ENCODE results near the gene HIC1. TPM values are rescaled to one million over a fixed set of nuclear protein-coding genes. Genes with fewer than 3 reads are reported as not detected.

The HIC1 gene
- total RNA-seq, 2 experiments from 2014 or later: 35.1 TPM

GRCh38 chr17:2028737-2029136, 26.2 kb upstream of the HIC1 start:
- no peak for TF ChIP-seq CTCF (IDR thresholded peaks at IDR 0.05)
- H3K4me1 Mint-ChIP-seq (ENCODE audit: low read depth): peaks cover 28% of the 10 kb centered on the region
- CTCF ChIA-PET: interaction anchor here (0.5 to 2.4 kb wide), 3 partner anchors 26 to 220 kb away, joined by 3 to 7 read pairs (median 3); partner anchors contain the start of gene HIC1
- H3K27ac Mint-ChIP-seq: no peak overlapping the region
- intact Hi-C loops (cut with micrococcal nuclease): loop anchor here (5.0 kb wide), 1 partner anchor 121 kb away; no protein-coding TSS in a partner anchor
- no peaks in the 10 kb centered on the region for H3K36me3 Mint-ChIP-seq (ENCODE audit: low read depth)
- H3K4me3 Mint-ChIP-seq: no peak overlapping the region
- POLR2A ChIA-PET: interaction anchor here (0.6 to 4.1 kb wide), 2 partner anchors 12 to 267 kb away, joined by 3 to 30 read pairs; partner anchors contain the start of gene OVCA2
- H3K9me3 Mint-ChIP-seq: no peaks in the 10 kb centered on the region
- ATAC-seq: no peak
- DNase-seq: no peak
- peaks cover 22% of the 10 kb centered on the region for H3K27me3 Mint-ChIP-seq

- Mint-ChIP-seq H3K27me3 (peaks cover 20% of the 10 kb centered on the region), H3K4me1 (ENCODE audit: low read depth) (peaks cover 27% of the 10 kb centered on the region), H3K36me3 (ENCODE audit: low read depth) (no peaks in the 10 kb centered on the region), H3K9me3 (no peaks in the 10 kb centered on the region), H3K4me3 (peak within 1 kb of the TSS; percentile 88), H3K27ac (peak within 1 kb of the TSS; percentile 83)
- intact Hi-C loops (cut with micrococcal nuclease): loop anchor here (5.0 kb wide), 1 partner anchor 123 kb away; no protein-coding TSS in a partner anchor
- ChIA-PET CTCF (interaction anchor here (2.2 to 2.4 kb wide), 2 partner anchors 11 to 25 kb away, joined by 7 to 8 read pairs; partner anchors contain the start of genes HIC1 and OVCA2), POLR2A (interaction anchor here (0.7 to 4.1 kb wide), 3 partner anchors 9 to 34 kb away, joined by 3 to 30 read pairs (median 3); partner anchors contain the start of gene OVCA2)
- DNase-seq (peak; percentile 91), ATAC-seq (peak; percentile 89)
- no peak for TF ChIP-seq CTCF (IDR thresholded peaks at IDR 0.05)
Observed at GRCh38 chr17:2029911-2030778, 24.8 kb upstream of the HIC1 start, which contains the start of gene DPH1. DPH1 (plus strand) TSS chr17:2030153; CDS start chr17:2030170, 17 bp downstream.

- ChIA-PET POLR2A (interaction anchor here (0.7 to 4.1 kb wide), 3 partner anchors 8 to 34 kb away, joined by 3 to 30 read pairs (median 3); partner anchors contain the start of gene OVCA2), CTCF (interaction anchor here (2.2 kb wide), 1 partner anchor 10 kb away, joined by 8 read pairs; the partner anchor contains the start of gene OVCA2)
- H3K36me3 Mint-ChIP-seq (ENCODE audit: low read depth): no peaks in the 10 kb centered on the region
- H3K27ac Mint-ChIP-seq: peak overlapping the region; percentile 83
- peak; percentile 15 for ATAC-seq
- TF ChIP-seq CTCF (IDR thresholded peaks at IDR 0.05): peak; percentile 65
- intact Hi-C loops (cut with micrococcal nuclease): no loop called here
- DNase-seq: no peak
- H3K4me1 Mint-ChIP-seq (ENCODE audit: low read depth): peaks cover 27% of the 10 kb centered on the region
- peaks cover 16% of the 10 kb centered on the region for H3K27me3 Mint-ChIP-seq
- H3K9me3 Mint-ChIP-seq: no peaks in the 10 kb centered on the region
- H3K4me3 Mint-ChIP-seq: peak overlapping the region; percentile 88
Observed at GRCh38 chr17:2030779-2031163, 24.1 kb upstream of the HIC1 start.

GRCh38 chr17:2033153-2033552, 21.8 kb upstream of the HIC1 start:
- no peak for TF ChIP-seq CTCF (IDR thresholded peaks at IDR 0.05)
- no peaks in the 10 kb centered on the region for H3K27me3 Mint-ChIP-seq
- H3K9me3 Mint-ChIP-seq: no peaks in the 10 kb centered on the region
- DNase-seq: no peak
- no peak for ATAC-seq
- intact Hi-C loops (cut with micrococcal nuclease): no loop called here
- H3K4me1 Mint-ChIP-seq (ENCODE audit: low read depth): peaks cover 22% of the 10 kb centered on the region
- H3K36me3 Mint-ChIP-seq (ENCODE audit: low read depth): peaks cover 8% of the 10 kb centered on the region
- POLR2A ChIA-PET: interaction anchor here (4.1 kb wide), 1 partner anchor 8 kb away, joined by 30 read pairs; the partner anchor contains the start of gene OVCA2
- H3K4me3 Mint-ChIP-seq: no peak overlapping the region
- H3K27ac Mint-ChIP-seq: no peak overlapping the region
- CTCF ChIA-PET: interaction anchor here (1.0 to 1.3 kb wide), 2 partner anchors 22 to 312 kb away, joined by 3 to 4 read pairs; no protein-coding TSS in a partner anchor
